ENCODE results near the gene MOB3C.
A peak's percentile ranks its signal among the peaks of the same experiment; 100 is the strongest.

MOB3C gene

GRCh38 chr1:46623743-46624644 lies 7.4 kb upstream of the MOB3C start:
- TF ChIP-seq CTCF (IDR thresholded peaks at IDR 0.05) = no peak

- peak; percentile 70 for TF ChIP-seq CTCF (IDR thresholded peaks at IDR 0.05)
Measured at GRCh38 chr1:46622344-46622743, 5.7 kb upstream of the MOB3C start.

GRCh38 chr1:46621930-46622329 lies 5.3 kb upstream of the MOB3C start:
- no peak for TF ChIP-seq CTCF (IDR thresholded peaks at IDR 0.05)

GRCh38 chr1:46619656-46620258 lies 3.1 kb upstream of the MOB3C start:
- TF ChIP-seq CTCF (IDR thresholded peaks at IDR 0.05) = no peak

- no peak for TF ChIP-seq CTCF (IDR thresholded peaks at IDR 0.05)
Measured at GRCh38 chr1:46618754-46619415, 2.3 kb upstream of the MOB3C start.

GRCh38 chr1:46617833-46618232 lies 1.2 kb upstream of the MOB3C start:
- TF ChIP-seq CTCF (IDR thresholded peaks at IDR 0.05) = no peak

- no peak for TF ChIP-seq CTCF (IDR thresholded peaks at IDR 0.05)
Measured at GRCh38 chr1:46617108-46617800, 643 bp upstream of the MOB3C start.
